ENCODE results near the gene RIN2.
"Not testable (repeated sequence)": the region's sequence is repeated elsewhere in the genome, so short reads cannot be mapped to it uniquely, and the experiment has no call there.

Gene RIN2

DNA sequence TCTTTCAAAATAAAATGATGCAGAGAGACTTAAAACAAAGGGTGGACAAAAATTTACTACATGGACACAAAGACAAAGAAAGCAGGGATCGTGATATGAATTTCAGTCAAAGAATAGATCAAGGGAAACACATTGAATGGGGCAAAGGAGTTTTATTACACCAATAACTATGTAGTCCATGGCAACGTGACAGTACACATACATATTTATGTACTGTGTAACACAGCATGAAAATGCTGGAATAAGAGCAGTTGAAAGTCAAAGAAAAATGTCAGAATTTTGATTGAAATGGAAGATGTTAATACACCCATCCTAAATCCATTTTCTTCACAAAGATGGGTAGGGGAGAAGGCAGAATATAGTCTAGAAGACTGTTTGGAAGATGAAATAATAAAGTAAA, 9.4 kb upstream of the RIN2 start:
- Mint-ChIP-seq H3K4me1 (peaks cover 15% of the 10 kb centered on the region), H3K9me3 (no peaks in the 10 kb centered on the region), H3K27me3 (peaks cover 21% of the 10 kb centered on the region), H3K27ac (no peak overlapping the region), H3K36me3 (no peaks in the 10 kb centered on the region), H3K4me3 (no peak overlapping the region)
- ATAC-seq, result no peak

- Mint-ChIP-seq H3K4me1 (peaks cover 15% of the 10 kb centered on the region), H3K4me3 (no peak overlapping the region), H3K27me3 (peaks cover 31% of the 10 kb centered on the region), H3K36me3 (no peaks in the 10 kb centered on the region), H3K9me3 (no peaks in the 10 kb centered on the region), H3K27ac (no peak overlapping the region)
- ATAC-seq, result no peak
These were observed 8.4 kb upstream of the RIN2 start for GRCh38 chr20:19749618-19750071.

GRCh38 chr20:19750101-19750606, 7.9 kb upstream of the RIN2 start:
- Mint-ChIP-seq H3K4me1 (peaks cover 15% of the 10 kb centered on the region), H3K9me3 (no peaks in the 10 kb centered on the region), H3K27me3 (peaks cover 34% of the 10 kb centered on the region), H3K27ac (peak overlapping the region; percentile 80), H3K36me3 (no peaks in the 10 kb centered on the region), H3K4me3 (no peak overlapping the region)
- ATAC-seq, result no peak

DNA sequence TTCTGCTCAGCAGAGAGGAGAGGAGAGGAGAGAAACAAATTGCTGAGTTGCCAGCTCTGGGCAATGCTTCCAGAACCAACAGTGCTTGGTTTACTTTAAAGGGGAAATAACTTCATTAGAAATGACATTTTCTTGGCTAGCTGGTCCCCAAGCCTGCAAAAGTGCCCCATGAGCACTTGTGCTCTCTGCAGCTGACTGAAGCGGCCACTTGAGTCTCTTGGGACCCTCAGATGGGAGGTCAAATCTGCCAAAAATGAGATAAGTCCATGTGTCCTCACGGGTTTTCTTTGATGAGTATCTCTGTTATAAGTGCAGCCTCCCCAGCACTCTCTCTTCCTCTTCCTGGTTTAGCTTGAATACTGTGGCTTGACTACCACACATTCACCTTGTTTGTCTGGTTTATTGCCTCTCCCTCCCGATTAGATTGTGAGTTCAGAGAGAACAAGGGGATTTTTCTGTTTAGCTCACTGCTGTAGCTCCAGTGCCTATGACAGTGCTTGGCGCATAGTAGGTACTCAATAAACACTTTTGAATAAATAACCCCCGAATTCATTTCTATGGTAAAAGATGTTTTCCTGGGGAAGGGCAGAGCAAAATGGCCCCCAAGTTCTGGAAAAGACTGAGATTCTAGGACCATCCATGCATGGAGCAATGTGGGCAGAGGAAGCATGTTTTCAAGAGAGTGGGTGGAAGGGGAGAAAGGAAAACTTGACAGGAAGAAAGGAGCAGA, 7.0 kb upstream of the RIN2 start:
- peak; percentile 97 for ATAC-seq

DNA sequence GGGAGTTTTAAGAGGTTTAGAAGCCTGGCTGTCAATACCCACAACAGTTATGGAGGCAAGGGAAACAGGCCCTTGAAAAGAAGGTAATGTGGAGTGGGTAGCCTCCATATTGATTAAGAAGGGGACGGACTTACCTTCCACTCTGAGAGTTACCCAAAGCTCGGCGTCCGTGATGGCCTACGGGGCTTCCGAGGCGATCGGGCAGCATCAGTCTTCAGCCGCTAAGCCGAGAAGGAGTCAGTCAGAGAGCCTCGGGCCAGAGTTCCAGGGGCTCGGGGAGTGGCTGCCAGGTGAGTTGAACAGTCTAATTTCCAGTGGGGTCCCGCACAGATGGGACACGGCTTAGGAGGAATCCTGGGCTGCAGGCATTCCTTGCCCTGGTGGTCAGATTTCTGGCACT, 3.9 kb upstream of the RIN2 start:
- not testable (repeated sequence) for H3K9me3 Mint-ChIP-seq, H3K4me3 Mint-ChIP-seq, H3K27ac Mint-ChIP-seq, ATAC-seq, H3K36me3 Mint-ChIP-seq
- Mint-ChIP-seq H3K4me1 (peaks cover 32% of the 10 kb centered on the region), H3K27me3 (peaks cover 58% of the 10 kb centered on the region)

More for the DNA sequence above, 7.0 kb upstream of the RIN2 start:
- Mint-ChIP-seq H3K9me3 (no peaks in the 10 kb centered on the region), H3K27ac (peak overlapping the region; percentile 80), H3K27me3 (peaks cover 32% of the 10 kb centered on the region), H3K4me3 (no peak overlapping the region), H3K4me1 (peaks cover 15% of the 10 kb centered on the region), H3K36me3 (no peaks in the 10 kb centered on the region)

GRCh38 chr20:19756761-19757486, 1.1 kb upstream of the RIN2 start:
- H3K4me3 Mint-ChIP-seq, result peak overlapping the region; percentile 81

DNA sequence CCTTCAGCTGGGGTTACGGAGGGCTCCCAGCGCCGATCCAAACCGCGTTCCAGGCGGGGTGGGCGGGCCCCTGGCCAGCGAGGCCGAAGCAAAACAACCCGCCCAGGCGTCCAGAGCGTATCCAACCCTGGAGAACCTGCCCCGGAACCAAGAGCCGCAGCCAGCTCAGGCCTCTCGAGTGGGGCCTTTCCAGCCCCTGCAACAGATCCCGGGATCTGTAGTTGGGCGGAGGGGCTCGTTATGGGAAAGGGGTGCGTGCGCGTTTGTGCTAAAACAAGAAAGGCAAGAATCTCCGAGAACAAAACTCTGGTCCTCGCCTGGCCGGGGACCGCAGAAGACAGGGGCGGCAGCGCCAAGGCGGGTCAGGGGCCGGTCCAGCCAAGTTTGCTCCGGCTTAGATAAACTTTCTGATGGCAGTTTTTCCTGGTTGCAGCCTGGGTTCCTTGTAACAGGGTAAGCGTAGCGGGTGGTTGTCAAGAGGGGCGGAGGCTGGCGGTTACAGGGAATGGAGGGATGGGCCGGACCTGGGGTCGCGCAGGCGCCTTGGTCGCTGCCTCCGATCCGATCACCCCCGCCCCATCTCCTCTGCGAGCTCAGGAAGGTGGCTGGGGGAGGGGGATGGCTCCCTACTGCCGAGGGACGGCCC, 448 bp upstream of the RIN2 start:
- H3K36me3 Mint-ChIP-seq, result no peaks in the 10 kb centered on the region
- H3K4me1 Mint-ChIP-seq, result peaks cover 34% of the 10 kb centered on the region
- peak overlapping the region; percentile 81 for H3K4me3 Mint-ChIP-seq
- H3K27ac Mint-ChIP-seq, result peak overlapping the region; percentile 81
- ATAC-seq, result peak; percentile 71
- H3K27me3 Mint-ChIP-seq, result peaks cover 63% of the 10 kb centered on the region
- no peaks in the 10 kb centered on the region for H3K9me3 Mint-ChIP-seq

More at GRCh38 chr20:19756761-19757486, 1.1 kb upstream of the RIN2 start:
- ATAC-seq, result no peak
- no peaks in the 10 kb centered on the region for H3K36me3 Mint-ChIP-seq
- peak overlapping the region; percentile 81 for H3K27ac Mint-ChIP-seq
- peaks cover 32% of the 10 kb centered on the region for H3K4me1 Mint-ChIP-seq
- no peaks in the 10 kb centered on the region for H3K9me3 Mint-ChIP-seq
- H3K27me3 Mint-ChIP-seq, result peaks cover 61% of the 10 kb centered on the region

DNA sequence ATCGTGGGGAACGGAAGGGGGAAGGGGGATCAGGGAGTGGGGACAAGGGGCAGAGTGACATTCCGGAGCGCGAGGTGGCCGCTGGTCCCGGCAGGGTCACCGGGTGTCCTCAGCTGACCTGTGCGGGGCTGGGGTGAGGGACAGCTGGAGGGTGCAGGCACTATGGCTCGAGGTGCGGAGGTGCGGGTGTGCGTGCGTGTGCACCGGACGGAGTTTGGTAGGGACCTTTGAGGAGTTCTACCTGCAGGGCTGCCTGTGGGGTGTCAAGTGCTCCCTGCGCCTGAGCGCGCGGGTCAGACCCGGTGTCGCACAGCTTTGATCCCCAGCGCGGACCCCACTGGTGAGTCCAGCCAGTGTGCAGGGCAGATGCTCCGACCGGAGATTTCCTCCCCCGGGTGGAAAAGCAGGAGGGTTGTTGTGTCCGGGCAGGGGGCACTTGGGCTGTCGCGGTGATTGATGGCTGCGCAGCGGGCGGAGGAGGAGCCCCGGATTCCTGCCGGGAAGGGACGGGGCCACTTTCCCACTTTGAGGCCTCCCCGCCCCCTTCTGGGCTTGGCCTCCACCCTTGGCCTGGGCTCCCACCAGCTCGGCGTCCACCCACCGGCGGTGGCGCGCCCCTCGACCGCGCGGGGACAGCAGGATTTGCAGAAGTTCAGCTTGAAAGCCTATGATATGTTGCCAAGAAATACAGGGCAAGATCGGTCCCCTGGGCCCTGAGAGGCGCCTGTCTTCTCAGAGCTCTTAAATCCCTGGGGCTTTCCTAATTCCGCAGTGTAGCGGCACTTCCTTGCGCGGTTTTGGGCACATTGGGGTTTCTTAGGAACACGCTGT, 658 bp downstream of the RIN2 start:
- Mint-ChIP-seq H3K27me3 (peaks cover 55% of the 10 kb centered on the region), H3K36me3 (no peaks in the 10 kb centered on the region)

DNA sequence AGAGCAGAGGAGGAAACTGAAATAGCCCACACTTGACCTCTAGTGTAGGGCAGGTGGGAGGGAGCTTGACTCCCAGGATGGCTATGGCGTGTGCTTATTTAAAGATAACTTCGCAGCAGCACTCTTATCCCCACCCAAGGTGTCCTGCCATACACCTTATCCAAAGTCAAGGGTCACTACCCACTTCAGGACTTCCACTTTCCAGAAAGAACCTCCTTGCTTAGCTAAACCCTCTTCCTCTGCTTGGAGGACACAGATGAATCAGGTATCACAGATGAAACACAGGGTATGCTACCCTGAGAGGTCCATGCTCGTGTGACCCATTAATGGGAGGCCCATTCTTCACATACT, 2.3 kb downstream of the RIN2 start:
- no peaks in the 10 kb centered on the region for H3K36me3 Mint-ChIP-seq
- H3K27ac Mint-ChIP-seq, result no peak overlapping the region
- no peak overlapping the region for H3K4me3 Mint-ChIP-seq
- H3K4me1 Mint-ChIP-seq, result peaks cover 34% of the 10 kb centered on the region
- no peaks in the 10 kb centered on the region for H3K9me3 Mint-ChIP-seq
- no peak for ATAC-seq
- peaks cover 42% of the 10 kb centered on the region for H3K27me3 Mint-ChIP-seq

More for the DNA sequence above, 658 bp downstream of the RIN2 start:
- H3K9me3 Mint-ChIP-seq, result no peaks in the 10 kb centered on the region
- H3K4me1 Mint-ChIP-seq, result peaks cover 34% of the 10 kb centered on the region
- peak; percentile 64 for ATAC-seq
- H3K4me3 Mint-ChIP-seq, result peak overlapping the region; percentile 81
- H3K27ac Mint-ChIP-seq, result peak overlapping the region; percentile 81

- Mint-ChIP-seq H3K36me3 (no peaks in the 10 kb centered on the region), H3K4me3 (no peak overlapping the region), H3K4me1 (peaks cover 34% of the 10 kb centered on the region), H3K27ac (no peak overlapping the region), H3K27me3 (peaks cover 40% of the 10 kb centered on the region), H3K9me3 (no peaks in the 10 kb centered on the region)
- ATAC-seq, result no peak
These were observed 3.3 kb downstream of the RIN2 start for GRCh38 chr20:19761326-19761725.

DNA sequence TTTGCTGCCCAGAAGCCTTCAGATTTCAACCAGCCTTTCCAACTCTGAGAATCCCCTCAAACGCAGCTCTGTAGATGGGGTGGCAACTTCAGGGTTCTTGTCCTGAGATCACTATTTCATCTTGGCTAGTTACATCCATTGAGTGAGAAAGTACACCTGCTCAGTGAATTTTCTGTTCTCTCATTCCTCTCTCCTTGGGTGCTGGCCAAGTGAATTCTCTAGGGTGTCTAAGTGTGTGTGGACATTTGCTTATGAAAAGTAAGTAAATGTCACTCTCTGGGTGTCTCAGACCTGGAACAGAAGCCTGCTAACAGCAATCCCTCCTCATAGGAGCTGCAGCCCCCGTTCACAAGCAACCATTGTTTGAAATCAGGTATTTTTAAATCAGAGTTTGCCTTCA, 3.8 kb downstream of the RIN2 start:
- no peak overlapping the region for H3K27ac Mint-ChIP-seq
- peaks cover 40% of the 10 kb centered on the region for H3K27me3 Mint-ChIP-seq
- ATAC-seq, result no peak
- H3K4me3 Mint-ChIP-seq, result no peak overlapping the region
- H3K36me3 Mint-ChIP-seq, result no peaks in the 10 kb centered on the region
- H3K4me1 Mint-ChIP-seq, result peaks cover 32% of the 10 kb centered on the region
- no peaks in the 10 kb centered on the region for H3K9me3 Mint-ChIP-seq

- no peak for ATAC-seq
- Mint-ChIP-seq H3K4me3 (no peak overlapping the region), H3K27me3 (peaks cover 36% of the 10 kb centered on the region), H3K36me3 (no peaks in the 10 kb centered on the region), H3K9me3 (no peaks in the 10 kb centered on the region), H3K4me1 (peaks cover 19% of the 10 kb centered on the region), H3K27ac (no peak overlapping the region)
These were observed 6.1 kb downstream of the RIN2 start for GRCh38 chr20:19764207-19764606.

- no peak for ATAC-seq
- H3K4me3 Mint-ChIP-seq, result no peak overlapping the region
- H3K27ac Mint-ChIP-seq, result no peak overlapping the region
- no peaks in the 10 kb centered on the region for H3K36me3 Mint-ChIP-seq
- no peaks in the 10 kb centered on the region for H3K9me3 Mint-ChIP-seq
- H3K27me3 Mint-ChIP-seq, result peaks cover 36% of the 10 kb centered on the region
- peaks cover 18% of the 10 kb centered on the region for H3K4me1 Mint-ChIP-seq
These were observed 7.2 kb downstream of the RIN2 start for GRCh38 chr20:19765266-19765665.

DNA sequence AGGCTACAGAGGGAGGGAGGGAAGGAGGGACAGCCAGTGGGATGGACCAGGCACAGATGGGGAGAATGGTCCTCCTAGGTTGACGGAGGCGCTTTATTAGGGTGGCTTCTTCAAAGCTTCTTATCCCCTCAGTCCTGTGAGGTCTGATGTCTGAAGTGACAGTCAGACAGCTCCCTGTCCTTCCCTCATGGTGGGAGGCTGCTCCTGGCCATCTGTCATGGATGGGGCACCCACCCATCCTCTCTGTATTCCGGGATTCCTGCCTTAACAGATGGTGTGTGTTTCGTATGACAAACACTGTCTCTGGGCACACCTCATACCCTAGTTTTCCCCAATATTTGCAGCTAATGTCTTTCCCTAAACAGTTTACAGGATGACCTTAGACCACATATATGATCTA, 7.9 kb downstream of the RIN2 start:
- H3K4me3 Mint-ChIP-seq, result no peak overlapping the region
- no peak overlapping the region for H3K27ac Mint-ChIP-seq
- peaks cover 41% of the 10 kb centered on the region for H3K27me3 Mint-ChIP-seq
- H3K36me3 Mint-ChIP-seq, result no peaks in the 10 kb centered on the region
- ATAC-seq, result no peak
- H3K9me3 Mint-ChIP-seq, result no peaks in the 10 kb centered on the region
- peaks cover 12% of the 10 kb centered on the region for H3K4me1 Mint-ChIP-seq

GRCh38 chr20:19767070-19767469, 9.0 kb downstream of the RIN2 start:
- no peak overlapping the region for H3K27ac Mint-ChIP-seq

More at GRCh38 chr20:19767070-19767469, 9.0 kb downstream of the RIN2 start:
- Mint-ChIP-seq H3K4me1 (peaks cover 16% of the 10 kb centered on the region), H3K36me3 (no peaks in the 10 kb centered on the region), H3K9me3 (no peaks in the 10 kb centered on the region), H3K4me3 (no peak overlapping the region), H3K27me3 (peaks cover 48% of the 10 kb centered on the region)
- ATAC-seq, result no peak
